ENCODE results near the gene COQ10A.

The COQ10A gene

DNA sequence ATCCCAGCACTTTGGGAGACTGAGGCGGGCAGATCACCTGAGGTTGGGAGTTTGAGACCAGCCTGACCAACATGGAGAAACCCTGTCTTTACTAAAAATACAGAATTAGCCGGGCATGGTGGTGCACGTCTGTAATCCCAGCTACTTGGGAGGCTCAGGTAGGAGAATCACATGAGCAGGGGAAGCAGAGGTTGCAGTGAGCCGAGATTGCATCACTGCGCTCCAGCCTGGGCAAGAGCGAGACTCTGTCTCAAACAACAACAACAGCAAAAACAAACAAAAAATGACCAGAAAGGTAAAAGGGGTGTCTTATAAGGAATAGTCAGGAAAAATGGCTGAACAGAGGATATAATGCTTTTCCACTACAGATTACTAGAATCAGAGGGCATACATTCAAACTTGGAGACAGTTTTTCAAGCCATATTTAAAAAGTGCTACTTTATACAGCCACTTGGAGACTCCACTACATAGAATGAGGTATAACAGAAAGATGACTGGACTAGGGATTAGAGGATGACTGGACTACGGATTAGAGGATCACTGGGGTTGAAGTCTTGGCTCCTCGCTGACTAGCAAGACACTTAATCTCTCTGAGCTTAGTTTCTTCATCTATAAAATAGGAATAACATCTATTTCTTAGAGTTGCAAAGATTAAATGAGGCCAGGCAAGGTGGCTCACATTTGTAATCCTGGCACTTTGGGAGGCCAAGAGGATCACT lies 38.3 kb downstream of the COQ10A start:
- Histone ChIP-seq H3K4me2 (ENCODE audit: low read length) (no peak overlapping the region), H3K27me3 (ENCODE audit: control insufficient read depth, insufficient read depth, low read length) (no peaks in the 10 kb centered on the region), H3K9me3 (ENCODE audit: control insufficient read depth, low read length) (no peaks in the 10 kb centered on the region), H3K36me3 (ENCODE audit: control insufficient read depth, insufficient read depth, low read length) (no peaks in the 10 kb centered on the region), H3K4me3 (ENCODE audit: low read depth, low read length) (no peak overlapping the region), H2AFZ (no peak overlapping the region), H3K27ac (no peak overlapping the region), H3K4me1 (peaks cover 13% of the 10 kb centered on the region), H3K9ac (no peak overlapping the region), H3K79me2 (peaks cover 7% of the 10 kb centered on the region)
- TF ChIP-seq, protein P1, sequence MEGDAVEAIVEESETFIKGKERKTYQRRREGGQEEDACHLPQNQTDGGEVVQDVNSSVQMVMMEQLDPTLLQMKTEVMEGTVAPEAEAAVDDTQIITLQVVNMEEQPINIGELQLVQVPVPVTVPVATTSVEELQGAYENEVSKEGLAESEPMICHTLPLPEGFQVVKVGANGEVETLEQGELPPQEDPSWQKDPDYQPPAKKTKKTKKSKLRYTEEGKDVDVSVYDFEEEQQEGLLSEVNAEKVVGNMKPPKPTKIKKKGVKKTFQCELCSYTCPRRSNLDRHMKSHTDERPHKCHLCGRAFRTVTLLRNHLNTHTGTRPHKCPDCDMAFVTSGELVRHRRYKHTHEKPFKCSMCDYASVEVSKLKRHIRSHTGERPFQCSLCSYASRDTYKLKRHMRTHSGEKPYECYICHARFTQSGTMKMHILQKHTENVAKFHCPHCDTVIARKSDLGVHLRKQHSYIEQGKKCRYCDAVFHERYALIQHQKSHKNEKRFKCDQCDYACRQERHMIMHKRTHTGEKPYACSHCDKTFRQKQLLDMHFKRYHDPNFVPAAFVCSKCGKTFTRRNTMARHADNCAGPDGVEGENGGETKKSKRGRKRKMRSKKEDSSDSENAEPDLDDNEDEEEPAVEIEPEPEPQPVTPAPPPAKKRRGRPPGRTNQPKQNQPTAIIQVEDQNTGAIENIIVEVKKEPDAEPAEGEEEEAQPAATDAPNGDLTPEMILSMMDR (IDR thresholded peaks at IDR 0.05), result no peak

DNA sequence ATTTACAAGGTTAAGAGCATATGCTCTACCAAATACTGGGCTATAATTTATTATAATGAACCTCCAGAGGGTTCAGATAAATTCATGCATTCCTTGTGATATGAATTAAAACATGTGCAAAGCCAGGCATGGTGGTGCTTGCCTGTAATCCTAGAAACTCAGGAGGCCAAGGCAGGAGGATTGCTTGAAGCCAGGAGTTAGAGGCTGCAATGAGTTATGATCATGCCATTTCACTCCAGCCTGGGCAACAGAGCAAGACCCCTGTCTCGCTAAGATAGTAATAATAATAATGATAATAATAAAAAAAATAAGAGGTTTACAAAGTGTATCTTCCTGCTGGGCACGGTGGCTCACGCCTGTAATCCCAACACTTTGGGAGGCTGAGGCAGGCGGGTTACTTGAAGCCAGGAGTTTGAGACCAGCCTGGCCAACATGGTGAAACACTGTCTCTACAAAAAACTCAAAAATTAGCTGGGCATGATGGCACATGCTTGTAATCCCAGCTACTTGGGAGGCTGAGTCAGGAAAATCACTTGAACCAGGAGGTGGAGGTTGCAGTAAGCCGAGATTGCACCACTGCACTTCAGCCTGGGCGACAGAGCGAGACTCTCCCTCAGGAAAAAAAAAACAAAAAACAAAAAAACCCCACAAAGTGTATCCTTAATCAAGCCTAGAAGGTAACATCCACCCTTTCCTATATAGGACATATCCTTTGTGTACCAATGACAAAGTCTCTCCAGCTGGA lies 40.7 kb downstream of the COQ10A start:
- Histone ChIP-seq H3K36me3 (ENCODE audit: control insufficient read depth, insufficient read depth, low read length) (no peaks in the 10 kb centered on the region), H3K9me3 (ENCODE audit: control insufficient read depth, low read length) (no peaks in the 10 kb centered on the region), H3K4me2 (ENCODE audit: low read length) (no peak overlapping the region), H2AFZ (no peak overlapping the region), H3K27me3 (ENCODE audit: control insufficient read depth, insufficient read depth, low read length) (no peaks in the 10 kb centered on the region), H3K9ac (no peak overlapping the region), H3K4me1 (no peaks in the 10 kb centered on the region), H3K4me3 (ENCODE audit: low read depth, low read length) (no peak overlapping the region), H3K27ac (no peak overlapping the region), H3K79me2 (peaks cover 2% of the 10 kb centered on the region)
- TF ChIP-seq, protein P1 (IDR thresholded peaks at IDR 0.05), result no peak

DNA sequence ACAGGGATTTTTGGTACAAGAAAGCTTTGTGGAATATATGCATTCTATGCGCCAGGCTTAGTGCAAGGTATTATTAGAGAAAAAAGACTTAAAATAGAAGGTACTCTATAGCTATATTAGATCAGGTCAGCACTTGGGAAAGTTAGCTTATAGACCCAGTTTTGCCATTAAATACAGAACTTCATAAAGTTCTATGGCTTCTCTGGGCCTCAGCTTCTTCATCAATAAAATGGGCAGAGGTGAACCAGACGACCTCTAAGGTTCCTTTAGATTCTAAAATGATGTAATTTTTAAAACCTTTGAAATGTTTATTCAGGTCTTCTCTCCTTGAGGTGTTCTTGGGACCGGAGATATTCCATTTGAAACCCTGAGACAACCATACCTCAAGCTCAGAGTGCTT lies 42.0 kb downstream of the COQ10A start:
- Histone ChIP-seq H3K27ac (no peak overlapping the region), H3K4me1 (no peaks in the 10 kb centered on the region), H3K4me3 (ENCODE audit: low read depth, low read length) (no peak overlapping the region), H3K79me2 (peaks cover 2% of the 10 kb centered on the region), H3K36me3 (ENCODE audit: control insufficient read depth, insufficient read depth, low read length) (no peaks in the 10 kb centered on the region), H2AFZ (no peak overlapping the region), H3K27me3 (ENCODE audit: control insufficient read depth, insufficient read depth, low read length) (no peaks in the 10 kb centered on the region), H3K9ac (no peak overlapping the region), H3K4me2 (ENCODE audit: low read length) (no peak overlapping the region), H3K9me3 (ENCODE audit: control insufficient read depth, low read length) (no peaks in the 10 kb centered on the region)
- TF ChIP-seq, protein P1 (IDR thresholded peaks at IDR 0.05), result no peak

DNA sequence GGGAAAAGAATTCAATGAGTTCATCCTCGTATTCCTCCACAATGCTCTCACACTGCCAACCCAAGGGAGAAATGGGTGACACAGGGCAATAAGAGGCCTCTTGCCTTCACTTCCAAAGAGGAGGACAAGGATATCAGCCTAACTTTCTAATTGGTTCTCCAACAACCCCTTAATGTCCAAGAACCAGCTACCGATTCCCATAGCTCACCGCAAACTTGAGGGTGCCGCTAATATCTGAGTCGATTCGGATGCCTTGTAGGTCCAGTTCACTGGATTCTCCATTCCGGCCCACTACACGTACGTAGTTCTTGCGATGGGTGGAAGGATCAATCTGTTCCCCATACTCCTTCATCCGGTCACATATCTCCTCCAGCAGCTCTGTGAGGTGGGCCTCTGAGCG lies 44.3 kb downstream of the COQ10A start:
- Histone ChIP-seq H3K27me3 (ENCODE audit: control insufficient read depth, insufficient read depth, low read length) (no peaks in the 10 kb centered on the region), H3K36me3 (ENCODE audit: control insufficient read depth, insufficient read depth, low read length) (no peaks in the 10 kb centered on the region), H3K4me2 (ENCODE audit: low read length) (no peak overlapping the region), H3K79me2 (peaks cover 12% of the 10 kb centered on the region), H2AFZ (no peak overlapping the region), H3K4me1 (peaks cover 7% of the 10 kb centered on the region), H3K4me3 (ENCODE audit: low read depth, low read length) (no peak overlapping the region), H3K27ac (no peak overlapping the region), H3K9ac (no peak overlapping the region), H3K9me3 (ENCODE audit: control insufficient read depth, low read length) (no peaks in the 10 kb centered on the region)
- TF ChIP-seq, protein P1 (IDR thresholded peaks at IDR 0.05), result no peak
